Heart left ventricle (tissue), 13 donors: ENCODE data around the gene RPS16.

Experiments used
- POLR2A ChIP-seq, 2 donors: fragments of 450-650 bp; IDR thresholded peaks; one replicate each; pipeline ENCODE4 v1.6.1; 2017; ENCODE audit warnings: antibody characterized with exemption in 2 of 2, mild to moderate bottlenecking in 2 of 2, moderate library complexity in 2 of 2
- TF ChIP-seq, protein P1 (sequence below), 12 donors: fragments of 200-600 bp; sonication (generic) in 4 of 12; IDR thresholded peaks; one replicate each; pipeline versions ENCODE4 v1.5.0 to v1.8.0; 2018 to 2022; ENCODE audit warnings: antibody characterized with exemption in 12 of 12, mild to moderate bottlenecking in 5 of 12
- donor health status: ischemic (EF 13 %, LVEDD 7.1; RV severe dilation, severe dysfunction).
- donor health status: DM: no; HTN: yes; CAD: no.
- donor health status: DM: no; HTN: no; CAD: no.
- donor health status: ischemic (EF 25% LVEDD 6.9; RV normal size, moderate dysfunction).
- donor health status: ischemic (EF 25% LVEDD 5.7; RV mildly dilated, moderate dysfunction).
- donor health status: ischemic (EF 35%, LVEDD 5.7; RV mildly dilated, moderate dysfunction).
- donor health status: nonischemic (EF 11% LVEDD 7.7; RV severe dilation, severe dysfunction).
- donor health status: DM: yes; HTN: yes; CAD: no.
- donor health status: PGD.
- donor health status: ischemic (EF 29% LVEDD 5.4; RV normal size, mild dysfunction).
- donor health status: nonischemic (EF 23%, LVEDD 6.1; RV moderate dilation, normal function).

DNA sequence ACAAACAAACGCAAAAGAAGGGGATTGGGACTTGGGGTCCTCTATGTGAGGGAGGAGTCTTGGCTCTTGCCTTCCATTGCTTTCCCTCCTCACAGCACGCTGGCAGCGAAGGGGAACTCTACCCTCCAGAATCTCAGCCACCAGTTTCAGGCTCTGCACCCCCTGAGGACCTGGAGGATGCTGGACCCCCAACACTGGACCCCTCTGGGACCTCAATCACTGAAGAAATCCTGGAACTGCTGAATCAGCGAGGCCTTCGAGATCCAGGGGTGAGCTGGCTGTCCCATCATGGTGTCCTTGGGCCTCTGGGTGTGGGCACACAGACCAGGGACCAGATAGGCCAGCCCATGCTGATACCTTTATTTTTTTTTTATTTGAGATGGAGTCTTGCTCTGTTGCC is 13.7 kb downstream of the RPS16 start:
- TF ChIP-seq, protein P1, sequence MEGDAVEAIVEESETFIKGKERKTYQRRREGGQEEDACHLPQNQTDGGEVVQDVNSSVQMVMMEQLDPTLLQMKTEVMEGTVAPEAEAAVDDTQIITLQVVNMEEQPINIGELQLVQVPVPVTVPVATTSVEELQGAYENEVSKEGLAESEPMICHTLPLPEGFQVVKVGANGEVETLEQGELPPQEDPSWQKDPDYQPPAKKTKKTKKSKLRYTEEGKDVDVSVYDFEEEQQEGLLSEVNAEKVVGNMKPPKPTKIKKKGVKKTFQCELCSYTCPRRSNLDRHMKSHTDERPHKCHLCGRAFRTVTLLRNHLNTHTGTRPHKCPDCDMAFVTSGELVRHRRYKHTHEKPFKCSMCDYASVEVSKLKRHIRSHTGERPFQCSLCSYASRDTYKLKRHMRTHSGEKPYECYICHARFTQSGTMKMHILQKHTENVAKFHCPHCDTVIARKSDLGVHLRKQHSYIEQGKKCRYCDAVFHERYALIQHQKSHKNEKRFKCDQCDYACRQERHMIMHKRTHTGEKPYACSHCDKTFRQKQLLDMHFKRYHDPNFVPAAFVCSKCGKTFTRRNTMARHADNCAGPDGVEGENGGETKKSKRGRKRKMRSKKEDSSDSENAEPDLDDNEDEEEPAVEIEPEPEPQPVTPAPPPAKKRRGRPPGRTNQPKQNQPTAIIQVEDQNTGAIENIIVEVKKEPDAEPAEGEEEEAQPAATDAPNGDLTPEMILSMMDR (IDR thresholded peaks at IDR 0.05): no peak
- TF ChIP-seq POLR2A (IDR thresholded peaks at IDR 0.05): no peak
